ENCODE measurements around the gene MUC2. TPM values are rescaled to one million over a fixed set of nuclear protein-coding genes. Genes with fewer than 3 reads are reported as not detected.

The MUC2 gene
- total and polyA plus RNA-seq, 9 of the 15 experiments (the other 6 are each of a cell fraction or from before 2014, with no cell fraction given): under 0.01 to 0.18 TPM; not detected in 7

GRCh38 chr11:1028616-1029015, 46.1 kb upstream of the MUC2 start (continued):
- no peak for TF ChIP-seq CHD7 (IDR thresholded peaks at IDR 0.05; ENCODE audit: low read depth, low read length)
- TF ChIP-seq MNT (conservative IDR thresholded peaks at IDR 0.05): no peak
- TF ChIP-seq ZNF785 (CRISPR knock-in tag; IDR thresholded peaks at IDR 0.05): no peak
- TF ChIP-seq RB1 (IDR thresholded peaks at IDR 0.05; ENCODE audit: low read depth): no peak
- no peak for TF ChIP-seq ZNF165 (CRISPR knock-in tag; IDR thresholded peaks at IDR 0.05; ENCODE audit: borderline replicate concordance)
- no peak for TF ChIP-seq HES1 (IDR thresholded peaks at IDR 0.05; ENCODE audit: low read depth)
- no peak for TF ChIP-seq SMARCA5 (IDR thresholded peaks at IDR 0.05)
- TF ChIP-seq SIRT6 (IDR thresholded peaks at IDR 0.05; ENCODE audit: low read depth, low read length): no peak
- TF ChIP-seq CTCF (IDR thresholded peaks at IDR 0.05 in 2 of 3, conservative IDR thresholded peaks at IDR 0.05 in 1 of 3; ENCODE audit: insufficient read depth in 2 of 3, low read depth in 1 of 3, low read length in 3 of 3): no peak
- no peak for TF ChIP-seq RBFOX2 (IDR thresholded peaks at IDR 0.05; ENCODE audit: low read depth, low read length)
- no peak for TF ChIP-seq NFYB (IDR thresholded peaks at IDR 0.05; ENCODE audit: extremely low read depth, insufficient read length)
- no peak for TF ChIP-seq NUFIP1 (IDR thresholded peaks at IDR 0.05; ENCODE audit: partially characterized antibody)
- no peak for TF ChIP-seq ZNF561 (CRISPR knock-in tag; conservative IDR thresholded peaks at IDR 0.05)
